Epithelial cell of prostate (primary cell): ENCODE results near the gene ADM2.
A peak's percentile ranks its signal among the peaks of the same experiment; 100 is the strongest.

Experiments used
- DNase-seq: peaks from one replicate; pipeline ENCODE4 v3.0.0-alpha.2; 2011; ENCODE audit warnings: low read depth, low spot score
- H3K27ac ChIP-seq: fragments of 450-650 bp; 2 replicates; pipeline ENCODE4 v1.5.1; 2017; ENCODE audit warnings: mild to moderate bottlenecking

The ADM2 gene

DNA sequence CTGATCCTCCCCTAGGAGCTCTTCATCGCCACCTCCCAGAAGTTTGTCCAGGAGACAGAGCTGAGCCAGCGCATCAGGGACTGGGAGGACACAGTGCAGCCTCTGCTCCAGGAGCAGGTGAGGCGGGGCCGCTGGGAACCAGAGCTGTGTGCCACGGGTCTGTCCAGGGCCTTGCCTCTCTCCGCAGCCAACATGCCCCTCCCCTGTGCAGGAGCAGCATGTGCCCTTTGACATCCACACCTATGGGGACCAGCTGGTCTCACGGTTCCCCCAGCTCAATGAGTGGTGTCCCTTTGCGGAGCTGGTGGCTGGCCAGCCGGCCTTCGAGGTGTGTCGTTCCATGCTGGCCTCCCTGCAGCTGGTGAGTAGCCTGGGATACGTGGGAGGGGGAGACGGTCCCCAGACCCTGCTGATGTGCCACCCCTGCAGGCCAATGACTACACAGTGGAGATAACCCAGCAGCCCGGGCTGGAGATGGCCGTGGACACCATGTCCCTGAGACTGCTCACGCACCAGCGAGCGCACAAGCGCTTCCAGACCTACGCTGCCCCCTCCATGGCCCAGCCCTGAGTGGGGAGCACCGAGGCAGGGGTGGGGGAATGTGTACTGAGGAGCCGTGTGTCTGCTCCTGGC, 41.6 kb downstream of the ADM2 start:
- DNase-seq = no peak
- H3K27ac ChIP-seq = no peak overlapping the region

DNA sequence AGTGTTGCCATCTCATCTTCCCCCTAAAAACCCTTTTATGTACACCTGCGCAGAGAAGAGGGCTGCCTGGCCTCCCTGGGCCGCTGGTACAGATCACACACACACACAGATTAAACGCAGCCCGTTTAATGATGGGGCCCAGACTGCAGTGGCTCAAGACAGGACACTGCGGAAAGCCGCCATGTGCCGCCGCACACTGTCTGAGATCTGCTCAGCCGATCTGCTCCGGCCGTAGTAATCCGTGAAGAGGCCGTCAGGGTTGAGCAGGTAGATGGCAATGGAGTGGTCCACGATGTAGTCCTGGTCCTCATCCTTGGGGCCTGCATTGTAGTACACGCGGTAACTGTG, 42.1 kb downstream of the ADM2 start:
- no peak overlapping the region for H3K27ac ChIP-seq
- DNase-seq = no peak

DNA sequence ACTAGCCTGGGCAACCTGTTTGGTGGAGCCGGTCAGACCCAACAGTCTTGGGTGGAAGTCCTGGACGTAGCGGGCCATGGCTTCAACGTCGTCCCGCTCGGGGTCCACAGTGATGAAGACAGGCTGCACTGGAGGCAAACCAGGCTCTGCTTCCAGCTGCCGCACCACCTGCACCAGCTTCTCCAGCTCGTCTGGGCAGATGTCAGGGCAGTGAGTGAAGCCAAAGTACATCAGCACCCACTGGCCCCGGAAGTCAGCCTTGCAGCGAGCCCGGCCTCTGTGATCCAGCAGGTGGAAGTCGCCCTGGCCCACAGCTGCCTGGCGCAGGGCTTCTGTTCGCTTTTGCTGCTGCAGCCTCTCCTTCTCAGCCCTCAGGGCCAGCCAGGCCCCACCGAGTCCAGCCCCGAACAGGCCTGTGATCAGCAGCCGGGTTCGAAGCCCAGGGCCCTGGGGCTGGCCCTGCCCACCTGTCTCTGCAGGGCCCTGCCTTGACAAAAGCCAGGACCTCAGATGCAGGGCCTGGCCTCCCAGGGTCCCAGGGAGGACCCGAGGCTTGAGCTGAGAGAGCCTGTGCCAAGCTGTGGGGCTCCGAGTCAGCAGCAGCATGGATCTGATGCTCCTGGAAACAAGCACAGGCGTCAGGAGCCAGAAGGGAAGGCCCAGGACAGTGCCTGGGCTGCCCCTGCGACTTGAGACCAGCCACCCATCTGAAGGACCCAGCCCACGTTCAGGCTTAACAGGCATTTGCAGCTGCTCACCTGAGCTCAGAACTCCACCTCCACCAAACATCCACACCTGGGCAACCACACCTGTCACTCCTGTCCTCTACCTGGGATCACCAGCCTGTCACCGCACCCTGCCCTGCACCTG, 42.7 kb downstream of the ADM2 start:
- peak overlapping the region; percentile 77 for H3K27ac ChIP-seq
- DNase-seq = no peak

DNA sequence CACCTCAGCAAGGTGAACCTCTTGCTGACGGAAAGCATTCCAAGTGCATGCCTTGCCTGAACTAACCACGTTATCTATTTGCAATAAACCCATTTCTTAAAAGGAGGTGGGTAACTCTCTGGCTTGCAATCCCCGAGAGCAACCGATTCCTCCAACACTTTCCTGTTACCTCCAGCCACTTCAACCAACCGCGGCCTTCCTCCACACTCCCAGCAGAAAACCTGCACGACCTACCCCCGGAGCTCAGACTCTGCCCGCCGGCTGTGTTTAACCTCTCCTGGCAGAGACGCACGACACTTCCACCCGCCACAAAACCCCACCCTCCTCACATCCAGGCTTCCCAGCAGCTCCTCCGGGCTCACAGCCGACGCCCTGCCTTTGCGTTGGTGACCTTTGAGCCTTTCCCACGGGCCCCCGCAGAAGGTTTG, 43.3 kb downstream of the ADM2 start:
- H3K27ac ChIP-seq = peak overlapping the region; percentile 77
- no peak for DNase-seq

DNA sequence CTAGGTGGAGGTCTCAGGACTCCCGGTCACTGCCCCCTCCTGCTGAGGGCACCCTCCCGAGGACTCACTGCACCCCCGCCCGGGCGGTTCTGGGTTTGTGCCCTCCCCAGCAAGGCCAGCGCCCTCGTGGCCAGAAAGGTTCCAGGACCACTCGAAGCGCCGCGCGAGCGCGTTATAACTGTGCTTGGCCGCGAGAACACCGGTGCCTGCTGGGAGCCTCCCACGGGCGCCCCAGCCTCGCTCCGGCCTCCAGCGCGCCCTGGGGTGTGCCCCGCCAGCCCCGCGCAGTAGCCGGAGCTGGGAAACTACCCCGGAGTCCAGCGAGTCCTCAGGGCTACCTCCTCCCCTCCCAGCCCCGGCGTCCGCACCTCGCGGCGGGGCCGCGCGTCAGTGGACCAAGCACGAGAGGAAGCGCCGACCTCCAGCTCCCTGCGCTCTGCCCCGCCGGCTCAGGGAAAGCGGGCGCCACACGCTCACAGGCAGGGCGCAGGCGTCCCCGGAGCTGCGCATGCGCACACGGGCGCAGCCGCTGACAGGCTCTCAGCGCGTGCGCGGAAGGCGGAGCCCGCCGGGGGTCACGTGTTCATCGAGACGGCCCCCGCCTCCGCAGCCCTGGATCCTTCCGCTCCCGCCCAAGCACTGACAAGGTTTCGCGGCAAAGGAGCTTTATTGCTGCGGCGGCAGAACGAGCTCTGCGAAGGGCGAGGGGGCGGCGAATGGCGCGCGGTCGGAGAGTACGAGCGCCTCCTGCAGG, 43.9 kb downstream of the ADM2 start, which contains the start of gene SCO2:
Gene SCO2 (minus strand): TSS at position 495 of the 754 bp plus-strand sequence. CDS start 1,187 bp downstream, outside the sequence.
- DNase-seq = peak; percentile 87
- peak within 1 kb of the TSS; percentile 77 for H3K27ac ChIP-seq

DNA sequence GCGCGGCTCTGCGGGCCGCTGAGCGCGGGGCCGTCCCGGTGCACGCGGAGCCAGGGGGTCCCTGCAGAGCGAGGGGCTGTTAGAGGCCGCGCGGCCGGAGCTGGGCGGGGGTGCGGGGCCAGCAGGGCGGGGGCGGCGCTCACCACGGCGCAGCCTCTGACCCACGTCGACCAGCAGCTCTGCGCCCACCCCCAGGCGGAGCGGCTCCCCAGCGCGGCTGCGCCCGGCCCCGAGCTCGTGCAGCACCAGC, 44.4 kb downstream of the ADM2 start:
- DNase-seq = no peak
- peak overlapping the region; percentile 77 for H3K27ac ChIP-seq

DNA sequence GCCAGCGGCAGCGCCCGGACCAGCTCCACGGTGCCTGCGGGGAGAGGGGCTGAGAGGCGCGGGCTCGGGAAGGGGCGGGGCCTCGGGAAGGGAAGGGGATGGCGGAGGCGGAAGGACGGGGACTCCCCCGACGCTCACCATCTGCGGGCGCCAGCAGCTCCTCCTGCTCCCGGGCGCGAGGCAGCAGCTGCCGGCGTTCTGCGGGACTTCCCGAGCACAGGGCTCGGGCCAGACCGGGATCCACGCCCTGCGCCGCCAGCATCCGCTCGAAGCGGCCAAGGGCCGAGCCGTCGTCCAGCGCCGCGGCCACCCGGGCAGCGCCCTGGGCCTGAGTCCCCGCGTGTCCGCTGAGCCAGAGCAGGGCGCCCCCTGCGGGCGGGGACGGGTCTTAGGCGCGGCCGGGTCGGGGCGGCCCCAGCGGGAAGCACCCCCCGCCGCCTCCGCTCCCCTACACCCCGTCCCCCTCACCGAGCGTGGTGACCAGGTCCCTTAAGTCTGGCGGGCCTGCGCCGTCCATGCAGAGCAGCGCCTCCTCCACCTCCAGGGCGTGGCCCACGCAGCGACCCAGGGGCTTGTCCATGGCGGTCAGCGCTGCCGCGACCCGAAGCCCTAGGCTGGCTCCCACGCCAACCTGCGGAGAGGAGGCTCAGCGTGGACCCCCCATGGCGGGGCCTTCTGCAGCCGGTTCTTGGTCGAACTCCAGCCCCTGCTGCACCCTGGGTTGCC, 44.9 kb downstream of the ADM2 start:
- DNase-seq = no peak
- peak overlapping the region; percentile 77 for H3K27ac ChIP-seq

DNA sequence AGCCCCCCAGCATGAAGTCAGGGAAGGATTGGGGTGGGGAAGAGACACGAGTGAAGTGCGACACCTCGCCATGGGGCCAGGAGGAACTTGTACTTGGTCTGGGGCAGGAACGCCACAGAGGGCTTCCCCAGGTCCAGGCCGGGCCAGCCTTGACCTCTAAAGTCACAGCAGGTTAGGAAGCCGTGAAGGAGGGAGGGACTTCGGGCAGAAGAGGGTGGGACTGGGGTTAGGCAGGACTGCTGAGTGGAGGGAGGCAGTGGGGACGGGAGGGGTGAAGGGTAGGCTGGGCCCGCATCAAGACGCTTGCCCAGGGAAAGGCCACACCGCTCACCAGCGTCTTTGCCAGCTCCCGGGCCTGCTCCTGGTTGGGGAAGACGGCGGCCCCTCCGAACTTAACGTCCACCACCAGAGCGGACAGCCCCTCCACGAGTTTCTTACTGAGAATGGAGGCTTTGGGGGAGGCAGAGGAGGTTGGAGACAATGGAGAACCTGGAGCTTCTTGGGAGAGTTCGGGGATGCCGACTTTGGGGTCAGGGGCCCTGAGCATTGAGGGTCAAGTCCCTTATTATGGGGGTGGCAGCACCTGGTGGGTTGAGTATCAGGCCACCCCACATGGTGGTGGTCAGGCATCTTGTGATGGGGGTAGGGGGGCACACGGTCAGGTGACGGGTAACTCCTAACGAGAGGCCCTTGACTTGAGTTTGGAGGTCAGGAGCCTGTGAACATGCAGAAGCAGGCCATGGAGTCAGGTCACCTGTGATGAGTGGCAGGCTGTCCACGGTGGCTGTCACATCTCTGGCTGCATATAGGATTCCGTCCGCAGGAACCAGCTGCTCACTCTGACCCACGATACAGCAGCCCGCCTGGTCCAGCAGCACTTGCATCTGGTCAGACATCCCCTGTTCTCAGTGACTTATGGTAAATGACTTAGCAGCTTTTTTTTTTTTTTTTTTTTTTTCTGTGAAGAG, 45.8 kb downstream of the ADM2 start:
- H3K27ac ChIP-seq = peak overlapping the region; percentile 77
- no peak for DNase-seq

DNA sequence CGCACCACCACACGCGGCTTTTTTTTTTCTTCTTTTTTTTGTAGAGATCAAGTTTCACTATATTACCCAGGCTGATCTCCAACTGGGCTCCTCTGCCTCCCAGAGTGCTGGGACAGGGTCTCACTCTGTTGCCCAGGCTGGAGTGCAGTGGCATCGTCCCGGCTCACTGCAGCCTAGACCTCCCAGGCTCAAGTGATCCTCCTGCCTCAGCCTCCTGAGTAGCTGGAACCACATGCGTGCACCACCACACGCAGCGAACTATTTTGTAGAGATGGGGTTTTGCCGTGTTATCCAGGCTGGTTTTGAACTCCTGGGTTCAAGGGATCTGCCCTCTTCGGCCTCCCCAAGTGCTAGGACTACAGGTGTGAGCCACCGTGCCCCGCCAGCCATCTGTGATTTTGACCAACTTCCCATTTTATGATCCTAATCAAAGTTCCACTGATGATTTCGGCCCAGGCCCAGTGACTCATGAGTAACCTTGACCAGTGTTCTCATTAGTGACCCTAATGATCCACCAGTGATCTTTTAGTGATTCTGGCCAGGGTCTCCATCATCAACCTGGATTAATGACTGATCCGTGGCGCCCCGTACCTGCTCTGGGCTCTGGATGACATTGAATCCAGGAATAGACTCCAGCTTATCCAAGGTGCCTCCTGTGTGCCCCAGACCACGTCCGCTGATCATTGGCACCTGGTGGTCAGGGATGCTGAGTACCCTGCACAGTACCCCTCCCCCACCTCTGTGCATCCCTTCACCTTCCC, 46.8 kb downstream of the ADM2 start:
- peak overlapping the region; percentile 94 for H3K27ac ChIP-seq
- no peak for DNase-seq

DNA sequence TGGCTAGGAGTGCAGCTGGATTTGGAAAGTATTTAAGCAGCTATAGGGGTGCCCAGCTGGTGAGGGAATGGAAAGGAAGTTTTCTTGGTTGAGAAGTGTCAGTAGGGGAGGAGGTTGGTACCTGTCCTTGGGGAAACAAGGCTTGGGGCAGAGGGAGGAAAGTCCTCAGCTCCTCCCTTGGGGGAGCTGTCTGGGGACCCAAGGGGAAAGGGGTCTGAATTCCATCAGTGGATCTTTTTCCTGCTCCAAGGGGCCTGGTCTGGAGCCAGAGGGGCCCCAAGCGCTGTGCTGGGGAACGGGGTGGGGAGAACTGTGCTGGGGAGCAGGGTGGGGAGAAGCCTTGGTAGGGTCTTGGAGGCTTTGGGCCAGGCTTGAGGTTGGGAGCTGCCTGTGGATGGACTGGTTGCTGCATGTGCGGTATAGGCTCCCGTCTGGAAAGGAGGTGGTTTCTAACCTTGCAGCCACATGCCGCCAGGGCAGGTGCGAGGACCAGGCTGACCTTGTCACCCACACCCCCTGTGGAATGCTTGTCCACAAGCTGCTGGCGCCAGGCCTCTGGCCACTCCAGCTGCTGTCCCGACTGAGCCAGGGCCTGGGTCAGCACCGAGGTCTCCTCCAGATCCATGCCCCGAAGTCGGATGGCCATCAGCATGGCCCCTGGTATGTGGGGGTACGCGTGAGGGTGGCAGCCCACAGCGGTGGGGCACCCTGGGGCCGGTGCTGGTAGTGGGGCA, 47.5 kb downstream of the ADM2 start:
- no peak for DNase-seq
- H3K27ac ChIP-seq = peak overlapping the region; percentile 94

DNA sequence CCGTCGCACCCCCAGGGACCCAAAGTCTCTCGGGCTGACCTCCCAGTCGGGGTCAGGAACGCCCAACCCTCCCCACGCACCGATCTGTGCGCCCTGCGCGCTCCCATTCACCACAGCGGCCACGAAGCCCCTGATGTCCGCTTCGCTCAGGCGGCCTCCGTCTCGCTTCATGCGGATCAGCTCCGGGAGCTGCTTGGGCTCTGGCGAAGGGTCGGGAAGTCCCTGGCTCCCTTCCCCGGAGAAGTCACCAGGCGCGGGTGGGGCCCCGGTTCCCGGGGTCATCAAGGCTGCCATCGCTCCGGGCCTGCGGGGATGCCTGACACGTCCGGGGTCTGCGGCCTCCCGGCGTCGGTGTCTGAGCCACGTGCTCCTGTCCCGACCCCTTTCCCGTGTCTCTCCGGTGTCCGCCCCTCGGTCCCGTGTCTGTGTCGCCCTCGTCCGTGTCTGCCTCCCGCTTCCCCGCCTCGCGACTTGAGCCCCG, 48.1 kb downstream of the ADM2 start:
- no peak for DNase-seq
- H3K27ac ChIP-seq = peak overlapping the region; percentile 94

DNA sequence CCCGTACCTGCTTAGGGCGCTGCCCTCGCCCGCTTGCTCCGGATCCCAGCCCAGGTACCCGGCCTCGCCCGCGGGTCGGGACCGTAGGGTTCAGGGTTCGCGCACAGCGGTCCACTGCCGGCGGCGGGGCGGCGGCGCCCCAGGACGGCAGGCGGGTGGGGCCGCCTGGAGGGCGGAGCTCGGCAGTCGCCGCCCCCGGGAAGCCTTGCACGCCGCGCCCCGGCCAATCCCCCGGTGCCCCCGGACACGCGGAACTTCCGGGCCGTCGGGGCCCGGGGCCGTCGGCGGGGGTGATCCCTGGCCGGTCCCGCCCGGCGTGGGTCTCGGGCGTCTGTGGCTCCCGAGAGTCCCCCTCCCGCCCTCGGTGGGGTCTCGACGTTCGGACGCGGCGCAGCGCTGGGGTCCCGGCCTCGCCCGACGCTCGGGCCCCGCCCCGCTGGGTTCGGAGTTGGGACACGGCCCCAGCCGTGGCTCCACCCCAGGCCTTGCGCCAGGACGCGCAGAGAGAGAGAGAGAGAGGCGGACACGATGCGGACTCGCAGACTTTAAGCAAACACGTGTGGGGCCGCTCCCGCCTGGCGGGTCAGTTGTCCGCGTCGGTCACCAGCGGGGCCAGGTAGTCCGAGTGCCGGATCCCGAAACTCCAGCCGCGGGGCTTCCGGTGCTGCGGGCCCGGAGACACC, 48.7 kb downstream of the ADM2 start, which contains the start of gene TYMP:
Gene TYMP (minus strand): TSS at position 116 of the 683 bp plus-strand sequence. CDS start 303 bp downstream, outside the sequence.
- peak within 1 kb of the TSS; percentile 94 for H3K27ac ChIP-seq
- DNase-seq = no peak

DNA sequence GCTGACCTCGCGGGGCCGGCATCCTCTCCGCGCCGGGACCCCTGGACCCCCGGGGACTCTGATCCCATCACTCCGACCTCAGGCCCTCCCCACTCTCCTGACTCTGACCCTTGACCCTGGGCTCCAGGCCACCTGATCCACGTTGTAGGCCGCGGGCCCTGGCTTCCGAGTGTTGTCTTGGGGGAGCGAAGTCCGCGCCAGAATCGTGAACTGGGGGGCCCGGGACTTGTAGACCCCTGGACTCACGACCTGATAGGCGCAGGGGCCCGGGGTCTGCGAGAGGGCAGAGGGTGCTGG, 49.2 kb downstream of the ADM2 start:
- no peak for DNase-seq
- peak overlapping the region; percentile 94 for H3K27ac ChIP-seq

DNA sequence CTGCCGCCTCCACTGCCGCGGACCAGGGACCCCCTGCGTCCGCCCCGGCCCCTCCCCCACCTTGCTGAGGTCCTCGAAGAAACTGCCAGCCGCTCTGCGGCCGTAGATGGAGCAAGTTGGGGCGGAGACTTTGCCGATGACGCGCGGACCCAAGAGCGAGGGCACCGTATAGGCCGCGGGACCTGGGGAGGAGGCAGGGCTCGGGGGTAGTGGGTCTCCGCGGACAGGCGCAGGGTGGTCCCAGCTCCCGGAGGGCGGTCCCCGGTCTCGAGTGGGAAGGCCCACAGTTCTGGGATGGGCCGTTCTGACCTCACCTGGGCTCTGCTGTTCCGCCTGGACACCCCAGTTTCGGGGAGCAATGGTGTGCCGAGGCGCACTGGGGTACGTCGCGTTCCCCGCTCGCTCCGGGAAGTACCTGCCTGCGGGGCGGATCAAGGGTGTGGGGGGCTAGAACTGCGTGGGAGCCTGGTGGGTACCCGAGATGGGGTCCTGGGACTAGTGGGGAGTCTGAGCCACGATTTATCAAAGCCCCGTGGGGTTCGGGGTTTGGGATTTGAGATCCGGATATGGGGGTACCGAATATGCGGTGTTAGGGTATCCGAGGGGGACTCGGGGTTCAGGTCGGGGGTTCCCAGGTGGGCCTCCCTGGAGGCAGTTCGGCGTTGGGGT, 49.7 kb downstream of the ADM2 start:
- H3K27ac ChIP-seq = peak overlapping the region; percentile 94
- no peak for DNase-seq

DNA sequence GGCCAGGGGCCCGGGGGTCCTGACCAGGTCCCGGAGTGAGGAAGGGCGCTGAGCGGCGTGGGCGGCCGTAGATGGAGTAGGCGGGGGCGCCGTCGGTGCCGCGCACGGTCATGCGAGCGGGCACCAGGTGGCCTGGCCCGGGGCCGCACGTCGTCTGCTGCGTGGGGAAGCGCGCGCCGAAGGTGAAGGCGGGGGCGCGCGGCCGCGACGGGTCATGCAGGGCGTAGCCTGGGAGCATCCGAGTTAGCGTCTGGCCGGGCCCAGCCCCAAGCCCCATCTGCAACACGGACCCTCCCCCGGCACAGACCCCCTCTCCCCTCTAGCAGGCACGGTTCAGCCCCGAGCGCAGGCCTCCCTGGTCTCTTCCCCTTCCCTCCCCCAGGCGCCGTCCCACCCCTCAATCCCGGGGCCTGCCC, 50.2 kb downstream of the ADM2 start:
- no peak for DNase-seq
- peak overlapping the region; percentile 94 for H3K27ac ChIP-seq

DNA sequence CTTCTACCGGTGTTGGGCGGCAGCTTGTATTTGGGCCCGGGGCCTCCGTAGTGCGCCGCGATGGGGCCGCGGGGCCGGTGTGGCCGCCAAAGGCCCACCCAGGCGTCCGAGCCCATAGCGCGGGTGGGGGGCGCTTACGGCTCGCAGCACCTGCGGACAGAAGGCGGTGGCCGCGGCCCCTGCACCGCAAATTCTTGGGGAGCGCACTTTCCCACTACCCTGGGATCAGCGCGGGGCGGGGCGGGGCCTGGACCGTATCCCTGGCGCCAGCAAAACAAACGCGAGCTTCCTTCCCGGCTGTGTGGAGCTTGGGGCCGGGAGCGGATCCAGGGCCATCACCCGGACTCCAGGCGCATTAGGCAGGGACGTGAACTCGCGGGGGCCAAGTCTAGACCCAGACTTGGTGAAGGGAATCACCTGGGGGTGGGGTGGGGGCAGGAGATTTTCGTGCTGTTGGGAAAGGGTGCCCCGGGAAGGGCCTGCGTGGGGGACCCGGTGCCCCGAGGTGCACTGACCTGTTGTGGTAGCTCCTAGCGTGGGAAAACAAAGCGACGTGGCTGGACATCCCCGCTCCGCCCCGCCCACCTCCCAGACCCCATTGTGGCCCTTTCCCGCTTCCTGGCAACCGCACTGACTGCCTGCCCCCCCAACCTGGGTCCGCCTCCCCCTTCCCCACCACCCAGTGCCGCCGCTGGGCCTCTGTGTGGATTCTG, 50.8 kb downstream of the ADM2 start:
- H3K27ac ChIP-seq = peak overlapping the region; percentile 94
- DNase-seq = no peak
